GM12878 (cell line): ENCODE results near the gene PCDH15.

Experiments
- CREB1 ChIP-seq: IDR thresholded peaks from 2 replicates; pipeline ENCODE4 v1.6.1; 2012; ENCODE audit warnings: low read depth, mild to moderate bottlenecking, inconsistent platforms
- CTCF ChIP-seq, 3 experiments: IDR thresholded peaks in 2 of 3; conservative IDR thresholded peaks in 1 of 3; 2 replicates each; pipeline ENCODE4 v1.5.1; 2011; ENCODE audit warnings: low read depth in 3 of 3, low read length in 3 of 3, mild to moderate bottlenecking in 3 of 3, control low read depth in 2 of 3, moderate library complexity in 2 of 3, inconsistent platforms in 1 of 3, mixed read lengths in 1 of 3; ENCODE audit not compliant: control insufficient read depth in 2 of 3, insufficient read depth in 1 of 3; ENCODE audit errors: extremely low read depth in 1 of 3
- EZH2 ChIP-seq: IDR thresholded peaks from 2 replicates; pipeline ENCODE4 v1.6.1; 2012; ENCODE audit warnings: low read depth, mild to moderate bottlenecking, control low read depth, inconsistent platforms, low read length, borderline replicate concordance; ENCODE audit not compliant: control insufficient read depth
- FOS ChIP-seq: IDR thresholded peaks from 3 replicates; pipeline ENCODE4 v1.6.1; 2011; ENCODE audit warnings: borderline replicate concordance; ENCODE audit not compliant: insufficient read length; ENCODE audit errors: extremely low read depth
- FOXM1 ChIP-seq: IDR thresholded peaks from 2 replicates; pipeline ENCODE4 v1.6.1; 2012; ENCODE audit warnings: low read depth, mild to moderate bottlenecking, inconsistent platforms, low read length, moderate library complexity
- MTA3 ChIP-seq: IDR thresholded peaks from 2 replicates; pipeline ENCODE4 v1.6.1; 2012; ENCODE audit warnings: low read length, inconsistent platforms, borderline replicate concordance
- REST ChIP-seq: IDR thresholded peaks from 2 replicates; pipeline ENCODE4 v1.6.1; 2012; ENCODE audit warnings: mild to moderate bottlenecking, low read depth, low read length
- SREBF2 ChIP-seq: IDR thresholded peaks from 2 replicates; pipeline ENCODE4 v1.6.1; 2012; ENCODE audit warnings: mild to moderate bottlenecking, low read length

GRCh38 chr10:53886325-53887300 lies 914.4 kb downstream of the PCDH15 start:
- TF ChIP-seq EZH2 = no peak
- no peak for TF ChIP-seq REST
- no peak for TF ChIP-seq CREB1
- no peak for TF ChIP-seq SREBF2
- TF ChIP-seq CTCF (IDR thresholded peaks at IDR 0.05 in 2 of 3, conservative IDR thresholded peaks at IDR 0.05 in 1 of 3; ENCODE audit: control insufficient read depth in 2 of 3, extremely low read depth in 1 of 3, insufficient read depth in 1 of 3, low read depth in 3 of 3, low read length in 3 of 3) = no peak
- TF ChIP-seq MTA3 = no peak
- no peak for TF ChIP-seq FOXM1
- no peak for TF ChIP-seq FOS
